ENCODE data around the gene RNF43. TPM values are rescaled to one million over a fixed set of nuclear protein-coding genes. Genes with fewer than 3 reads are reported as not detected.

RNF43 gene
- total and polyA plus RNA-seq, 2 of the 13 experiments (the other 11 are each of a cell fraction or from before 2014, with no cell fraction given) = 31.0 to 53.4 TPM

DNA sequence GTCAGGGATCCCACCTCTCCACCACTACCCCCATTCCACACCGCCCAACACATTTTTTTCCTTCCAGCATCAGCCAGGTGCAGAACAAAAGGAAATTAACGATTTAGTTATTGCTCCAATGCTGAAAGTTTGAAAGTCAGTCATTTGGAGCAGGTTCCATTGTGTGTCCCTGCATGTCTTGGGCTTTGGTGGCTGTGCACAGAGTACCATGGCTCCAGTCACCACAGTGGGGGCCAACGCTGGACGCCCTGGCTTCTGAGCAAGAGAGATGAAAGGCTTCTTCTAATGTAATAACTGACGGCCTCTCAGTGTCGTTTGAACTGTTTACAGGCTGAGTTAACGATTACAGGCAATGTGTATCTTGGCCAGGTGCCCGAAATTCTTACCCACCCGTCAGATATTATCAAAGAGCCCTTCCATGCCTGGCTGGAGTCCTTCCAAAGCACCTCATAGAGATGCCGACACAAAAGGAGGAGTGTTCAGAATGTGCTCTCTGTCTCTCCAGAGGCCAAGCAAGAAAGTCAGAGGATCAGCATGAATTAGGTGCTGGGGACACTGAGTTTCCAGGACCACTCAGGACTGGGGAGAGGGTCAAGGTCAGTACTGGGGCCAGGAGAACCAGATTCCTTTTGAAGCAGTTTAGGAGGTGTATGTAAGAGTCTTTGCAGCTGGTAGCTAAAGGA, 25.9 kb downstream of the RNF43 start (continued):
- TF ChIP-seq, protein P1, sequence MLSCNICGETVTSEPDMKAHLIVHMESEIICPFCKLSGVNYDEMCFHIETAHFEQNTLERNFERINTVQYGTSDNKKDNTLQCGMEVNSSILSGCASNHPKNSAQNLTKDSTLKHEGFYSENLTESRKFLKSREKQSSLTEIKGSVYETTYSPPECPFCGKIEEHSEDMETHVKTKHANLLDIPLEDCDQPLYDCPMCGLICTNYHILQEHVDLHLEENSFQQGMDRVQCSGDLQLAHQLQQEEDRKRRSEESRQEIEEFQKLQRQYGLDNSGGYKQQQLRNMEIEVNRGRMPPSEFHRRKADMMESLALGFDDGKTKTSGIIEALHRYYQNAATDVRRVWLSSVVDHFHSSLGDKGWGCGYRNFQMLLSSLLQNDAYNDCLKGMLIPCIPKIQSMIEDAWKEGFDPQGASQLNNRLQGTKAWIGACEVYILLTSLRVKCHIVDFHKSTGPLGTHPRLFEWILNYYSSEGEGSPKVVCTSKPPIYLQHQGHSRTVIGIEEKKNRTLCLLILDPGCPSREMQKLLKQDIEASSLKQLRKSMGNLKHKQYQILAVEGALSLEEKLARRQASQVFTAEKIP (CRISPR knock-in tag; IDR thresholded peaks at IDR 0.05; ENCODE audit: borderline replicate concordance) = no peak
- TF ChIP-seq, protein P2, sequence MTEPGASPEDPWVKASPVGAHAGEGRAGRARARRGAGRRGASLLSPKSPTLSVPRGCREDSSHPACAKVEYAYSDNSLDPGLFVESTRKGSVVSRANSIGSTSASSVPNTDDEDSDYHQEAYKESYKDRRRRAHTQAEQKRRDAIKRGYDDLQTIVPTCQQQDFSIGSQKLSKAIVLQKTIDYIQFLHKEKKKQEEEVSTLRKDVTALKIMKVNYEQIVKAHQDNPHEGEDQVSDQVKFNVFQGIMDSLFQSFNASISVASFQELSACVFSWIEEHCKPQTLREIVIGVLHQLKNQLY (CRISPR knock-in tag; IDR thresholded peaks at IDR 0.05) = peak; percentile 91
- TF ChIP-seq, protein P3, sequence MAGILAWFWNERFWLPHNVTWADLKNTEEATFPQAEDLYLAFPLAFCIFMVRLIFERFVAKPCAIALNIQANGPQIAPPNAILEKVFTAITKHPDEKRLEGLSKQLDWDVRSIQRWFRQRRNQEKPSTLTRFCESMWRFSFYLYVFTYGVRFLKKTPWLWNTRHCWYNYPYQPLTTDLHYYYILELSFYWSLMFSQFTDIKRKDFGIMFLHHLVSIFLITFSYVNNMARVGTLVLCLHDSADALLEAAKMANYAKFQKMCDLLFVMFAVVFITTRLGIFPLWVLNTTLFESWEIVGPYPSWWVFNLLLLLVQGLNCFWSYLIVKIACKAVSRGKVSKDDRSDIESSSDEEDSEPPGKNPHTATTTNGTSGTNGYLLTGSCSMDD (CRISPR knock-in tag; IDR thresholded peaks at IDR 0.05) = no peak
- TF ChIP-seq ZNF292 (CRISPR knock-in tag; IDR thresholded peaks at IDR 0.05; ENCODE audit: borderline replicate concordance, low read depth) = peak; percentile 97; the same call in 1 of the 2 replicates
- peak; percentile 80 for TF ChIP-seq JUND (CRISPR knock-in tag; IDR thresholded peaks at IDR 0.05)
- TF ChIP-seq KDM4B (CRISPR knock-in tag; IDR thresholded peaks at IDR 0.05) = peak; percentile 96
- TF ChIP-seq GABPB1 (CRISPR knock-in tag; IDR thresholded peaks at IDR 0.05) = peak; percentile 67
- no peak for TF ChIP-seq ZNF562 (CRISPR knock-in tag; IDR thresholded peaks at IDR 0.05; ENCODE audit: borderline replicate concordance)
- TF ChIP-seq, protein P4, sequence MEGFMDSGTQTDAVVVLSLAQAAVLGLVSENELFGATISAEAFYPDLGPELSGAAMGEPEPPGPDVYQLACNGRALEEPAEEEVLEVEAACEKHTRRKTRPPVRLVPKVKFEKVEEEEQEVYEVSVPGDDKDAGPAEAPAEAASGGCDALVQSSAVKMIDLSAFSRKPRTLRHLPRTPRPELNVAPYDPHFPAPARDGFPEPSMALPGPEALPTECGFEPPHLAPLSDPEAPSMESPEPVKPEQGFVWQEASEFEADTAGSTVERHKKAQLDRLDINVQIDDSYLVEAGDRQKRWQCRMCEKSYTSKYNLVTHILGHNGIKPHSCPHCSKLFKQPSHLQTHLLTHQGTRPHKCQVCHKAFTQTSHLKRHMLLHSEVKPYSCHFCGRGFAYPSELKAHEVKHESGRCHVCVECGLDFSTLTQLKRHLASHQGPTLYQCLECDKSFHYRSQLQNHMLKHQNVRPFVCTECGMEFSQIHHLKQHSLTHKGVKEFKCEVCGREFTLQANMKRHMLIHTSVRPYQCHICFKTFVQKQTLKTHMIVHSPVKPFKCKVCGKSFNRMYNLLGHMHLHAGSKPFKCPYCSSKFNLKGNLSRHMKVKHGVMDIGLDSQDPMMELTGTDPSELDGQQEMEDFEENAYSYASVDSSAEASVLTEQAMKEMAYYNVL (CRISPR knock-in tag; IDR thresholded peaks at IDR 0.05; ENCODE audit: borderline replicate concordance) = peak; percentile 99
- TF ChIP-seq GLI4 (CRISPR knock-in tag; IDR thresholded peaks at IDR 0.05; ENCODE audit: borderline replicate concordance) = peak; percentile 61; the same call in 1 of the 2 replicates
- 0 out of 2 replicates have a peak, but pooled peaks have one; percentile 16 for TF ChIP-seq ZNF180 (CRISPR knock-in tag; IDR thresholded peaks at IDR 0.05; ENCODE audit: borderline replicate concordance, low read depth)
- TF ChIP-seq, protein P5, sequence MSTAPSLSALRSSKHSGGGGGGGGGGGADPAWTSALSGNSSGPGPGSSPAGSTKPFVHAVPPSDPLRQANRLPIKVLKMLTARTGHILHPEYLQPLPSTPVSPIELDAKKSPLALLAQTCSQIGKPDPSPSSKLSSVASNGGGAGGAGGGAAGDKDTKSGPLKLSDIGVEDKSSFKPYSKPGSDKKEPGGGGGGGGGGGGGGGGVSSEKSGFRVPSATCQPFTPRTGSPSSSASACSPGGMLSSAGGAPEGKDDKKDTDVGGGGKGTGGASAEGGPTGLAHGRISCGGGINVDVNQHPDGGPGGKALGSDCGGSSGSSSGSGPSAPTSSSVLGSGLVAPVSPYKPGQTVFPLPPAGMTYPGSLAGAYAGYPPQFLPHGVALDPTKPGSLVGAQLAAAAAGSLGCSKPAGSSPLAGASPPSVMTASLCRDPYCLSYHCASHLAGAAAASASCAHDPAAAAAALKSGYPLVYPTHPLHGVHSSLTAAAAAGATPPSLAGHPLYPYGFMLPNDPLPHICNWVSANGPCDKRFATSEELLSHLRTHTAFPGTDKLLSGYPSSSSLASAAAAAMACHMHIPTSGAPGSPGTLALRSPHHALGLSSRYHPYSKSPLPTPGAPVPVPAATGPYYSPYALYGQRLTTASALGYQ (CRISPR knock-in tag; IDR thresholded peaks at IDR 0.05) = peak; percentile 100
- peak; percentile 94 for TF ChIP-seq MAZ (IDR thresholded peaks at IDR 0.05; ENCODE audit: borderline replicate concordance, low read depth, low read length)
- TF ChIP-seq MAZ (CRISPR knock-in tag; IDR thresholded peaks at IDR 0.05; ENCODE audit: low read depth) = peak; percentile 95
- TF ChIP-seq TCF7 (IDR thresholded peaks at IDR 0.05; ENCODE audit: low read depth) = peak; percentile 100
- TF ChIP-seq, protein P6, sequence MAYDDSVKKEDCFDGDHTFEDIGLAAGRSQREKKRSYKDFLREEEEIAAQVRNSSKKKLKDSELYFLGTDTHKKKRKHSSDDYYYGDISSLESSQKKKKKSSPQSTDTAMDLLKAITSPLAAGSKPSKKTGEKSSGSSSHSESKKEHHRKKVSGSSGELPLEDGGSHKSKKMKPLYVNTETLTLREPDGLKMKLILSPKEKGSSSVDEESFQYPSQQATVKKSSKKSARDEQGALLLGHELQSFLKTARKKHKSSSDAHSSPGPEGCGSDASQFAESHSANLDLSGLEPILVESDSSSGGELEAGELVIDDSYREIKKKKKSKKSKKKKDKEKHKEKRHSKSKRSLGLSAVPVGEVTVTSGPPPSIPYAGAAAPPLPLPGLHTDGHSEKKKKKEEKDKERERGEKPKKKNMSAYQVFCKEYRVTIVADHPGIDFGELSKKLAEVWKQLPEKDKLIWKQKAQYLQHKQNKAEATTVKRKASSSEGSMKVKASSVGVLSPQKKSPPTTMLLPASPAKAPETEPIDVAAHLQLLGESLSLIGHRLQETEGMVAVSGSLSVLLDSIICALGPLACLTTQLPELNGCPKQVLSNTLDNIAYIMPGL (CRISPR knock-in tag; IDR thresholded peaks at IDR 0.05; ENCODE audit: borderline replicate concordance in 1 of 2, low read depth in 1 of 2) = peak; percentile 74 to 90
- peak; percentile 91 for TF ChIP-seq ZNF761 (CRISPR knock-in tag; conservative IDR thresholded peaks at IDR 0.05)
- TF ChIP-seq ZSCAN9 (CRISPR knock-in tag; IDR thresholded peaks at IDR 0.05; ENCODE audit: borderline replicate concordance) = peak; percentile 93
